SU-DHL-6 (cell line): ENCODE data around the gene FBLN2.

ENCODE experiments used
- CTCF ChIP-seq: fragments of 200-600 bp; sonication (generic); IDR thresholded peaks from one replicate; pipeline ENCODE4 v1.5.1; 2017; ENCODE audit warnings: antibody characterized with exemption, mild to moderate bottlenecking, low read length, moderate library complexity; ENCODE audit not compliant: insufficient read depth, poor library complexity, severe bottlenecking
- EZH2phosphoT487 ChIP-seq: fragments of 200-600 bp; sonication (generic), shearing (Covaris generic); conservative IDR thresholded peaks from 2 replicates; pipeline ENCODE4 v1.6.1; 2018; ENCODE audit warnings: mild to moderate bottlenecking, antibody characterized with exemption, low read length, moderate library complexity, mixed read lengths

GRCh38 chr3:13618836-13619235 is 69.9 kb downstream of the FBLN2 start:
- TF ChIP-seq CTCF (no peak), EZH2phosphoT487 (no peak)
